GM19023 (cell line): ENCODE data around the gene IKZF2.
"Not testable (repeated sequence)": the region's sequence is repeated elsewhere in the genome, so short reads cannot be mapped to it uniquely, and the experiment has no call there.

Experiments
- ATAC-seq: cut with Tn5 transposase; IDR thresholded peaks from one replicate; pipeline ENCODE4 v1.9.1; 2021; ENCODE audit warnings: mild to moderate bottlenecking, moderate library complexity; ENCODE audit not compliant: unreplicated experiment

IKZF2 gene

GRCh38 chr2:213057977-213058376, 93.4 kb downstream of the IKZF2 start:
- no peak for ATAC-seq

GRCh38 chr2:213046431-213046830, 105.0 kb downstream of the IKZF2 start:
- no peak for ATAC-seq

GRCh38 chr2:213043566-213043965, 107.8 kb downstream of the IKZF2 start:
- ATAC-seq: no peak

GRCh38 chr2:213042262-213042661, 109.2 kb downstream of the IKZF2 start:
- no peak for ATAC-seq

- ATAC-seq: no peak
These were observed 114.6 kb downstream of the IKZF2 start for GRCh38 chr2:213036836-213037235.

- ATAC-seq: no peak
These were observed 116.8 kb downstream of the IKZF2 start for GRCh38 chr2:213034585-213034984.

GRCh38 chr2:213032607-213033006, 118.8 kb downstream of the IKZF2 start:
- ATAC-seq: no peak

GRCh38 chr2:213022987-213023386, 128.4 kb downstream of the IKZF2 start:
- ATAC-seq: peak; percentile 51

GRCh38 chr2:213021971-213022899, 129.2 kb downstream of the IKZF2 start:
- ATAC-seq: peak; percentile 81

GRCh38 chr2:213020913-213021312, 130.5 kb downstream of the IKZF2 start:
- not testable (repeated sequence) for ATAC-seq

- ATAC-seq: no peak
These were observed 131.1 kb downstream of the IKZF2 start for GRCh38 chr2:213020268-213020667.

GRCh38 chr2:213019368-213019767, 132.0 kb downstream of the IKZF2 start:
- no peak for ATAC-seq

GRCh38 chr2:213018340-213018901, 133.0 kb downstream of the IKZF2 start:
- ATAC-seq: no peak

- ATAC-seq: no peak
These were observed 134.0 kb downstream of the IKZF2 start for GRCh38 chr2:213017404-213017803.

GRCh38 chr2:213016984-213017351, 134.4 kb downstream of the IKZF2 start:
- no peak for ATAC-seq

GRCh38 chr2:213016166-213016983, 135.0 kb downstream of the IKZF2 start:
- peak; percentile 24 for ATAC-seq

GRCh38 chr2:213015387-213016165, 135.8 kb downstream of the IKZF2 start:
- ATAC-seq: peak; percentile 87

- ATAC-seq: no peak
These were observed 137.4 kb downstream of the IKZF2 start for GRCh38 chr2:213013979-213014378.

GRCh38 chr2:213011505-213011904, 139.9 kb downstream of the IKZF2 start:
- ATAC-seq: no peak

- ATAC-seq: no peak
These were observed 141.2 kb downstream of the IKZF2 start for GRCh38 chr2:213010106-213010779.
